GM19099 (cell line): ENCODE results near the gene DAZAP1.

Source experiments
- POLR2A ChIP-seq: IDR thresholded peaks from 3 replicates; pipeline ENCODE4 v1.6.1; 2011; ENCODE audit warnings: low read depth; ENCODE audit not compliant: insufficient read length; ENCODE audit errors: extremely low read depth

The DAZAP1 gene

DNA sequence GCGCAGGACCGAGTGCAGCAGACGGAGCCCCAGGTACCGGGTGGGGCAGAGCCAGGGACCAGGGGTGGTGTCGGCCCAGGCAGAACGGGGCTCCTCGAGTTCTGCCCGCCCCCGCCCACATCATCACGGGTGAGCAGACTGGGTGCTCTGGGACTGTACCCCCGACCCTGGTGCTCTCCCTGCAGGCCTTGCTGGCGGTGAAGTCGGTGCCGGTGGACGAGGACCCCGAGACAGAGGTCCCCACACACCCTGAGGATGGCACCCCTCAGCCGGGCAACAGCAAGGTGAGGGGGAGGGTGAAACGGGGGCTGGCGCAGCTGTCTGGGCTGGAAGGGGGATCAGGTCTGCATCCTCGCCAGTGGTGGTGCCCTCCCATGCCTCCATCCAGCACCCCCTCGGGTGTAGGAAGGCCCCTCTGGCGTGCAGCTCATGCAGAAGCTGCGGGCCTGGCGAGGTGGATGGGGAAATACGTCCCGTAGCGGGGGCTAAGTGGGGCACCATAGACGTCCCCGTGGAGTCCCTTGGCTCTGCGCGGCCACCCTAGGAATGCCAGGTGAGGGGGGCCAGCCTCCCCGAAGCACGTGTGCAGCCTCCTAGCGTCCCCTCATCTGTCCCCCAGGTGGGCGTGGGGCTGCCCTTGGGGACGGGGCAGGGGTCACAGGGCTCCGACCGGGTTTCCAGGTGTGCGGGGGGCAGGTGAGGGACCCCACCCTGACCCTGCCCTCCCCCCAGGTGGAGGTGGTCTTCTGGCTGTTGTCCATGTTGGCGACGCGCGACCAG, 48.9 kb downstream of the DAZAP1 start:
- no peak for TF ChIP-seq POLR2A

DNA sequence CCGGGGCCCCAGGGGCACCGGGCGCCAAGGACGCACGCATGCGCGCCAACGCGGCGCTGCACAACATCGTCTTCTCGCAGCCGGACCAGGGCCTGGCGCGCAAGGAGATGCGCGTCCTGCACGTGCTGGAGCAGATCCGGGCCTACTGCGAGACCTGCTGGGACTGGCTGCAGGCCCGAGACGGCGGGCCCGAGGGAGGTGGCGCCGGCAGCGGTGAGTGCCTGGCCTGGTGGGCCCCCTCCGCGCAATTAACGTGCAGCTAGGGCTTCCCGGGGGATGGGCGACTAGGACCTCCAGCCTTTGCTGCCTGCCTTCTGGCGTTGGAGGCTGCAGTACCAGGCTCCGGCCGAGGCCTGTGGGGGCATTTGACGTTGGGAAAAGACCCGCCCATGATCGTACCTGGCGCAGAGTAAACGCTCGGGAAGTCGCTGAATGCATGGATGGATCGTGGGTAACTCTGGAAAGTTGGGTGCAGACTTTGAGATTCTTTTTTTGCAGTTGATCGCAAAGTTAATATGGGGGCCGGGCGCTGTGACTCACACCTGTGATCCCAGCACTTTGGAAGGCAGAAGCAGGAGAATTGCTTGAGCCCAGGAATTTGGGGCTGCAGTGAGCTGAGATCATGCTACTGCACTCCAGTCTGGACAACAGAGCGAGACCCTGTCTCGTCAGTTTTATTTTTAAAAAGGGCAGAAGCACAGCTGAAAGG, 49.8 kb downstream of the DAZAP1 start:
- no peak for TF ChIP-seq POLR2A

DNA sequence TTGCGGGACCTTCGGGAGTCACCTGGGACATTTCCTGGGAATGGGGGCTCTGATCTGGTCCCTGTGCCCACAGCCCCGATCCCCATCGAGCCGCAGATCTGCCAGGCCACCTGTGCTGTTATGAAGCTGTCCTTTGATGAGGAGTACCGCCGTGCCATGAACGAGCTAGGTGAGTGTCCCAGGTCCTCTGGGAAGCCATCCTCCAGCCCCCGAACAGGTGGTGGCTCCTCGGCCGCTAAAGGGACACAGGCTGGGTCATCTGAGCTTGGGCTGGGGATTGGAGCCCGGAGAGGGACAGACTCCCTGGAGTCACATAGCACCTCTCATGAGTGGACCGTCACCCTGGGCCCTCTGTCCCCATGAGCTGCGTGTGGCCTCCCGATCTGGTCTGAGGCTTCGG, 50.5 kb downstream of the DAZAP1 start:
- no peak for TF ChIP-seq POLR2A

DNA sequence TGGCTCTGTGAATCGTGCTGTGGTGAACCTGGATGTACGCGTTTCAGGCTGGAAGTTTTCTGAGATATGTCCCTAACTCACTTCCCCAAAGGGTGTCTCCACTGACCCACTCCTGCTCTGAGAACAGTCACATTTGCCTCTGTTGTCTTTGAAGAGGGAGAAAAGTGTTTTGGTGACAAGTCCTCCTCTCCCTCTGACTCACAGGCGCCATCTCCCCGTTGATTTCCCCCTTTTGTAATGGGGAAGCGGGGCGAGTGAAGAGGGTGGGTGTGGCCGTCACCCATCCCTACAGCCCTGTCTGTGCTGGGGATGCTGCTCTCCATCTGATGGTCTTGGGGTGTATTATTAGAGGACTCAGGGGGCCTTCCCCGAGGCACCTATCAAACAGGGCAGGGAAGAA, 52.1 kb downstream of the DAZAP1 start:
- TF ChIP-seq POLR2A, result no peak

DNA sequence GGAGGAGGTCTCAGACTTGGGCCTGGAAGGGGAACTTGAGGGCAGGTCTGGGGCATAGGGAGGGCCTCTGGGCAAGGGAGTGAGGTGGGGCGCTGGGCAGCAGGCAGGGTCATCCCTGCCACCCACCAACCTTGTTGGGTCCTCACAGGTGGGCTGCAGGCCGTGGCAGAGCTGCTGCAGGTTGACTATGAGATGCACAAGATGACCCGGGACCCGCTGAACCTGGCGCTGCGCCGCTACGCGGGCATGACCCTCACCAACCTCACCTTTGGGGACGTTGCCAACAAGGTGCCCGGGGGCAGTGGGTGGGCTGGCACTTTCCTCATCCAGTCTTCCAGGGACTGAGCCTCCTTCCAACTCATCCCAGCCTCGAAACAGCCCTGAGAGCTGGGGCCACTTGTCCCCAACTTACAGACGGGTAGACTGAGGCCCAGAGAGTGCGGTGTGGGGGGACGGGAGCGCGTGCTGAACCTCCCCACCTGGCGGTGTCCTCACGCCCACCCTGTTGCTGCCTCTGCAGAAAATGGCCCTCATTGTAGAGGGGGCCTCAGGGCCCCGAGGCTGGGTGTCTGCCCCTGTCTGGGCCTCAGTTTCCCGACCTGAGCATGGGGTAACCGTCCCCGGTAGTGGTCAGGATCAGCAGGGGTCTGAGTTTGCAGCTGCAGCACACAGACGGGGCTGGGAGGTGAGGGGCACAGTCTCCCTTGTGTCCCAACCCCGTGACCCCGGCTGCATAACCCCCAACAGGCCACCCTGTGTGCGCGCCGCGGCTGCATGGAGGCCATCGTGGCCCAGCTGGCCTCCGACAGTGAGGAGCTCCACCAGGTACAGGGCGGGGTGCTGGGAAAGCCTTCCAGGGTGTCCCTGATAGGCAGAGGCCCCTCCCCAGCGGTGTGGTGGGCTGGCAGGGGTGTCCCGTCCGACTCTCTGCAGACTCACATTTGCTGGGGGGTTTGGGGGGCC, 52.9 kb downstream of the DAZAP1 start:
- no peak for TF ChIP-seq POLR2A

DNA sequence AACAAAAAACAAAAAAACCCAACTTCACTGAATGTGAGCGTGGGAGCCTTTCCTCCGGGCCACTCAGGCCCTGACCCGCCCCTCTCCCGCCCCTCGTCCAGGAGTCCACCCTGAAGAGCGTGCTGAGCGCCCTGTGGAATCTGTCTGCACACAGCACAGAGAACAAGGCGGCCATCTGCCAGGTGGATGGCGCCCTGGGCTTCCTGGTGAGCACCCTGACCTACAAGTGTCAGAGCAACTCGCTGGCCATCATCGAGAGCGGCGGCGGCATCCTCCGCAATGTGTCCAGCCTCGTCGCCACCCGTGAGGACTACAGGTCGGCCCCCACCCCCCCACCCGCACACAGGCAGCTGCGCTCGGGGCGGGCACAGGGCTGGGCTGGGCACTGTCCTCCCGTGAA, 54.5 kb downstream of the DAZAP1 start:
- no peak for TF ChIP-seq POLR2A

DNA sequence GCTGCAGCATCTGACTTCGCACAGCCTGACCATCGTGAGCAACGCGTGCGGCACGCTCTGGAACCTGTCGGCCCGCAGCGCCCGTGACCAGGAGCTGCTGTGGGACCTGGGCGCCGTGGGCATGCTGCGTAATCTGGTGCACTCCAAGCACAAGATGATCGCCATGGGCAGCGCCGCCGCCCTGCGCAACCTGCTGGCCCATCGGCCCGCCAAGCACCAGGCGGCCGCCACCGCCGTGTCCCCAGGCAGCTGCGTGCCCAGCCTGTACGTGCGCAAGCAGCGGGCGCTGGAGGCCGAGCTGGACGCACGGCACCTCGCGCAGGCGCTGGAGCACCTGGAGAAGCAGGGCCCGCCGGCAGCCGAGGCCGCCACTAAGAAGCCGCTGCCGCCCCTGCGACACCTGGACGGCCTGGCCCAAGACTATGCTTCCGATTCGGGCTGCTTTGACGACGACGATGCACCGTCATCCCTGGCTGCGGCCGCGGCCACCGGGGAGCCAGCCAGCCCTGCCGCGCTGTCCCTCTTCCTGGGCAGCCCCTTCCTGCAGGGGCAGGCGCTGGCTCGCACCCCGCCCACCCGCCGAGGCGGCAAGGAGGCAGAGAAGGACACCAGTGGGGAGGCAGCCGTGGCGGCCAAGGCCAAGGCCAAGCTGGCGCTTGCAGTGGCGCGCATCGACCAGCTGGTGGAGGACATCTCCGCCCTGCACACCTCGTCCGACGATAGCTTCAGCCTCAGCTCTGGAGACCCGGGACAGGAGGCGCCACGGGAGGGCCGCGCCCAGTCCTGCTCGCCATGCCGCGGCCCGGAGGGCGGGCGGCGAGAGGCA, 58.0 kb downstream of the DAZAP1 start:
- no peak for TF ChIP-seq POLR2A

DNA sequence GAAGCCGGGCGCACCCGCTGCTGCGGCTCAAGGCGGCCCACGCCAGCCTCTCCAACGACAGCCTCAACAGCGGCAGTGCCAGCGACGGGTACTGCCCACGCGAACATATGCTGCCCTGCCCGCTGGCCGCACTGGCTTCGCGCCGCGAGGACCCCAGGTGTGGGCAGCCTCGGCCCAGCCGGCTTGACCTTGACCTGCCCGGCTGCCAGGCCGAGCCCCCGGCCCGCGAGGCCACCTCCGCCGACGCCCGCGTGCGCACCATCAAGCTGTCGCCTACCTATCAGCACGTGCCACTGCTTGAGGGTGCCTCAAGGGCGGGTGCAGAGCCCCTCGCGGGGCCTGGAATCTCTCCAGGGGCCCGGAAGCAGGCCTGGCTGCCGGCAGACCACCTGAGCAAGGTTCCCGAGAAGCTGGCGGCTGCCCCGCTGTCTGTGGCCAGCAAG, 58.7 kb downstream of the DAZAP1 start:
- TF ChIP-seq POLR2A, result no peak

DNA sequence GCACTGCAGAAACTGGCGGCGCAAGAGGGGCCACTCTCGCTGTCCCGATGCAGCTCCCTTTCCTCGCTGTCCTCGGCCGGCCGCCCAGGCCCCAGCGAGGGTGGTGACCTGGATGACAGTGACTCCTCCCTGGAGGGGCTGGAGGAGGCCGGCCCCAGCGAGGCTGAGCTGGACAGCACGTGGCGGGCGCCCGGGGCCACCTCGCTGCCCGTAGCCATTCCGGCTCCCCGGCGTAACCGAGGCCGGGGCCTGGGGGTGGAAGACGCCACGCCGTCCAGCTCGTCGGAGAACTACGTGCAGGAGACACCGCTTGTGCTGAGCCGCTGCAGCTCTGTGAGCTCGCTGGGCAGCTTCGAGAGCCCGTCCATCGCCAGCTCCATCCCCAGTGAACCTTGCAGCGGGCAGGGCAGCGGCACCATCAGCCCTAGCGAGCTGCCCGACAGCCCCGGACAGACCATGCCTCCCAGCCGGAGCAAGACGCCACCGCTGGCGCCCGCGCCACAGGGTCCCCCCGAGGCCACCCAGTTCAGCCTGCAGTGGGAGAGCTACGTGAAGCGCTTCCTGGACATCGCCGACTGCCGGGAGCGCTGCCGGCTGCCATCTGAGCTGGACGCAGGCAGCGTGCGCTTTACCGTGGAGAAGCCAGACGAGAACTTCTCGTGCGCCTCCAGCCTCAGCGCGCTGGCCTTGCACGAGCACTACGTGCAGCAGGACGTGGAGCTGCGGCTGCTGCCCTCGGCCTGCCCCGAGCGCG, 59.3 kb downstream of the DAZAP1 start:
- no peak for TF ChIP-seq POLR2A

DNA sequence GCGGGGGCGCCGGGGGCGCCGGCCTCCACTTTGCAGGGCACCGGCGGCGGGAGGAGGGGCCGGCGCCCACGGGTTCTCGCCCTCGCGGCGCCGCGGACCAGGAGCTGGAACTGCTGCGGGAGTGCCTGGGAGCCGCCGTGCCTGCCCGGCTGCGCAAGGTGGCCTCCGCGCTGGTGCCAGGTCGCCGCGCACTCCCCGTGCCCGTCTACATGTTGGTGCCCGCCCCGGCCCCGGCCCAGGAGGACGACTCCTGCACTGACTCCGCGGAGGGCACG, 59.8 kb downstream of the DAZAP1 start:
- TF ChIP-seq POLR2A, result no peak

DNA sequence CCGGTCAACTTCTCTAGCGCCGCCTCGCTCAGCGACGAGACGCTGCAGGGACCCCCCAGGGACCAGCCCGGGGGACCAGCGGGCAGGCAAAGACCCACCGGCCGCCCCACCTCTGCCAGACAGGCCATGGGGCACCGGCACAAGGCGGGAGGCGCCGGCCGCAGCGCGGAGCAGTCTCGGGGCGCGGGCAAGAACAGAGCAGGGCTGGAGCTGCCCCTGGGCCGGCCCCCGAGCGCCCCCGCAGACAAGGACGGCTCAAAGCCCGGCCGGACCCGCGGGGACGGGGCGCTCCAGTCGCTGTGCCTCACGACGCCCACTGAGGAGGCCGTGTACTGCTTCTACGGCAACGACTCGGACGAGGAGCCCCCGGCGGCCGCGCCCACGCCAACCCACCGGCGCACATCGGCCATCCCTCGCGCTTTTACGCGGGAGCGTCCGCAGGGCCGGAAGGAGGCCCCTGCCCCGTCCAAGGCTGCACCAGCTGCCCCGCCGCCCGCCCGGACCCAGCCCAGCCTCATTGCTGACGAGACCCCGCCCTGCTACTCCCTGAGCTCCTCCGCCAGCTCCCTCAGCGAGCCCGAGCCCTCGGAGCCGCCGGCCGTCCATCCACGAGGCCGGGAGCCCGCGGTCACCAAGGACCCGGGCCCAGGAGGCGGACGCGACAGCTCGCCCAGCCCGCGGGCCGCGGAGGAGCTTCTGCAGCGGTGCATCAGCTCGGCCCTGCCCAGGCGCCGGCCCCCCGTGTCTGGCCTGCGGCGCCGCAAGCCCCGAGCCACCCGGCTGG, 60.3 kb downstream of the DAZAP1 start:
- TF ChIP-seq POLR2A, result no peak

DNA sequence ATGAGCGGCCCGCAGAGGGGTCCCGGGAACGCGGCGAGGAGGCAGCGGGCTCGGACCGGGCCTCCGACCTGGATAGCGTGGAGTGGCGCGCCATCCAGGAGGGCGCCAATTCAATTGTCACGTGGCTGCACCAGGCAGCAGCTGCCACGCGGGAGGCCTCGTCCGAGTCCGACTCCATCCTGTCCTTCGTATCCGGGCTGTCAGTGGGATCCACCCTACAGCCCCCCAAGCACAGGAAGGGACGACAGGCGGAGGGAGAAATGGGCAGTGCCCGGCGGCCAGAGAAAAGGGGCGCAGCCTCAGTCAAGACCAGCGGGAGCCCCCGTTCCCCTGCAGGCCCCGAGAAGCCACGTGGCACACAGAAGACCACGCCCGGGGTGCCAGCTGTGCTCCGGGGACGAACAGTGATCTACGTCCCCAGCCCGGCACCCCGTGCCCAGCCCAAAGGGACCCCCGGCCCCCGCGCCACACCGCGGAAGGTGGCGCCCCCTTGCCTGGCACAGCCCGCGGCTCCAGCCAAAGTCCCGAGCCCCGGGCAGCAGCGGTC, 61.0 kb downstream of the DAZAP1 start:
- TF ChIP-seq POLR2A, result no peak

DNA sequence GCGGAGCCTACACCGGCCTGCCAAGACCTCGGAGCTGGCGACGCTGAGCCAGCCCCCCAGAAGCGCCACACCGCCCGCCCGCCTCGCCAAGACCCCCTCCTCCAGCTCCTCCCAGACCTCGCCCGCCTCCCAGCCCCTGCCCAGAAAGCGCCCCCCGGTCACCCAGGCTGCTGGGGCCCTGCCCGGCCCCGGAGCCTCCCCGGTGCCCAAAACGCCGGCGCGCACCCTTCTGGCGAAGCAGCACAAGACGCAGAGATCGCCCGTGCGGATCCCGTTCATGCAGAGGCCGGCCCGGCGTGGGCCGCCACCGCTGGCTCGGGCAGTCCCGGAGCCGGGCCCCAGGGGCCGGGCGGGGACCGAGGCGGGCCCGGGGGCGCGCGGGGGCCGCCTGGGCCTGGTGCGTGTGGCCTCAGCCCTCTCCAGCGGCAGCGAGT, 61.5 kb downstream of the DAZAP1 start:
- TF ChIP-seq POLR2A, result no peak
